HepG2 (cell line): Measurements from ENCODE around the gene LRRC8D. TPM values are rescaled to one million over a fixed set of nuclear protein-coding genes. Genes with fewer than 3 reads are reported as not detected.

Experiments
- CREB1 ChIP-seq, 2 experiments: fragments of 450-650 bp in 1 of 2; IDR thresholded peaks; 2 replicates each; pipeline ENCODE4 v1.6.1; 2016 to 2017; ENCODE audit warnings: control low read depth in 1 of 2, mild to moderate bottlenecking in 1 of 2, missing compliant biosample characterization in 1 of 2, missing genetic modification characterization in 1 of 2
- ESRRA ChIP-seq: sonication (generic); formaldehyde crosslinking; IDR thresholded peaks from 2 replicates; pipeline ENCODE4 v1.5.1; 2020; ENCODE audit warnings: mild to moderate bottlenecking, low read depth, missing genetic modification reagents
- FOXA1 ChIP-seq, 2 experiments: fragments of 450-650 bp in 1 of 2; sonication (generic) in 1 of 2; formaldehyde crosslinking in 1 of 2; IDR thresholded peaks; 2 replicates each; pipeline versions ENCODE4 v1.4.0 to v1.6.1; 2016 to 2020; ENCODE audit warnings: missing genetic modification reagents in 1 of 2
- KLF6 ChIP-seq: IDR thresholded peaks from 2 replicates; pipeline ENCODE4 v1.8.0; 2016; ENCODE audit warnings: missing biosample characterization, missing genetic modification reagents
- KMT2B ChIP-seq: IDR thresholded peaks from 2 replicates; pipeline ENCODE4 v1.6.1; 2016; ENCODE audit warnings: missing genetic modification reagents, missing compliant biosample characterization
- MLLT10 ChIP-seq: sonication (generic); formaldehyde crosslinking; IDR thresholded peaks from 2 replicates; pipeline ENCODE4 v1.4.0; 2020; ENCODE audit warnings: missing genetic modification reagents
- SNAPC2 ChIP-seq: sonication (generic); formaldehyde crosslinking; IDR thresholded peaks from 2 replicates; pipeline ENCODE4 v1.8.1; 2022; ENCODE audit warnings: mild to moderate bottlenecking, missing genetic modification reagents
- ZBTB2 ChIP-seq: sonication (generic); formaldehyde crosslinking; IDR thresholded peaks from 2 replicates; pipeline ENCODE4 v1.8.0; 2022; ENCODE audit warnings: low read depth, missing genetic modification reagents
- ZFAT ChIP-seq: sonication (generic); formaldehyde crosslinking; conservative IDR thresholded peaks from 2 replicates; pipeline ENCODE4 v1.8.1; 2023; ENCODE audit warnings: missing genetic modification reagents, inconsistent platforms
- ZNF446 ChIP-seq: sonication (generic); formaldehyde crosslinking; IDR thresholded peaks from 2 replicates; pipeline ENCODE4 v1.5.0; 2020; ENCODE audit warnings: mild to moderate bottlenecking, missing genetic modification reagents
- ZSCAN5A ChIP-seq: sonication (generic); formaldehyde crosslinking; IDR thresholded peaks from 2 replicates; pipeline ENCODE4 v1.8.0; 2022; ENCODE audit warnings: mild to moderate bottlenecking, missing genetic modification reagents, borderline replicate concordance
- polyA plus RNA-seq, 8 experiments: library from polyadenylated mRNA; depleted of rRNA in 3 of 8; stranded (reverse) in 7 of 8; unstranded in 1 of 8; fragments of >200 nt; fragmentation: Illumina TruSeq in 4 of 8; extraction: Trizol in 4 of 8; gene quantifications; 2 replicates each; pipeline versions ENCODE4 v1.2.1 to v1.2.3, GENCODE V29; 2011 to 2016; ENCODE audit warnings: low read depth in 4 of 8, missing spikeins in 1 of 8, mixed read lengths in 1 of 8; ENCODE audit not compliant: insufficient read depth in 1 of 8
- total RNA-seq, 5 experiments: library from RNA; depleted of rRNA; stranded (reverse); fragments of >200 nt; fragmentation: Illumina TruSeq; extraction: Trizol; gene quantifications; 2 replicates each; pipeline ENCODE4 v1.2.3, GENCODE V29; 2016; ENCODE audit warnings: low read depth in 1 of 5
- TF ChIP-seq, protein P1 (sequence below), 2 experiments: fragments of 450-650 bp in 1 of 2; sonication (generic) in 1 of 2; formaldehyde crosslinking in 1 of 2; IDR thresholded peaks; 2 replicates each; pipeline versions ENCODE4 v1.6.1 to v1.8.0; 2016 to 2022; ENCODE audit warnings: antibody characterized with exemption in 1 of 2, mild to moderate bottlenecking in 1 of 2, missing genetic modification reagents in 1 of 2
- TF ChIP-seq, protein P2 (sequence below): sonication (generic); formaldehyde crosslinking; IDR thresholded peaks from 2 replicates; pipeline ENCODE4 v1.5.0; 2020; ENCODE audit warnings: missing genetic modification reagents
- TF ChIP-seq, protein P3 (sequence below): sonication (generic); formaldehyde crosslinking; IDR thresholded peaks from 2 replicates; pipeline ENCODE4 v1.8.0; 2022; ENCODE audit warnings: mild to moderate bottlenecking, missing genetic modification reagents, moderate library complexity
- TF ChIP-seq, protein P4 (sequence below): sonication (generic); formaldehyde crosslinking; IDR thresholded peaks from 2 replicates; pipeline ENCODE4 v1.5.0; 2020; ENCODE audit warnings: missing genetic modification reagents

LRRC8D gene
- total and polyA plus RNA-seq, 2 of the 13 experiments (the other 11 are each of a cell fraction or from before 2014, with no cell fraction given) = 29.9 to 45.5 TPM

- no peak for TF ChIP-seq ZFAT (CRISPR knock-in tag)
- TF ChIP-seq, protein P1, sequence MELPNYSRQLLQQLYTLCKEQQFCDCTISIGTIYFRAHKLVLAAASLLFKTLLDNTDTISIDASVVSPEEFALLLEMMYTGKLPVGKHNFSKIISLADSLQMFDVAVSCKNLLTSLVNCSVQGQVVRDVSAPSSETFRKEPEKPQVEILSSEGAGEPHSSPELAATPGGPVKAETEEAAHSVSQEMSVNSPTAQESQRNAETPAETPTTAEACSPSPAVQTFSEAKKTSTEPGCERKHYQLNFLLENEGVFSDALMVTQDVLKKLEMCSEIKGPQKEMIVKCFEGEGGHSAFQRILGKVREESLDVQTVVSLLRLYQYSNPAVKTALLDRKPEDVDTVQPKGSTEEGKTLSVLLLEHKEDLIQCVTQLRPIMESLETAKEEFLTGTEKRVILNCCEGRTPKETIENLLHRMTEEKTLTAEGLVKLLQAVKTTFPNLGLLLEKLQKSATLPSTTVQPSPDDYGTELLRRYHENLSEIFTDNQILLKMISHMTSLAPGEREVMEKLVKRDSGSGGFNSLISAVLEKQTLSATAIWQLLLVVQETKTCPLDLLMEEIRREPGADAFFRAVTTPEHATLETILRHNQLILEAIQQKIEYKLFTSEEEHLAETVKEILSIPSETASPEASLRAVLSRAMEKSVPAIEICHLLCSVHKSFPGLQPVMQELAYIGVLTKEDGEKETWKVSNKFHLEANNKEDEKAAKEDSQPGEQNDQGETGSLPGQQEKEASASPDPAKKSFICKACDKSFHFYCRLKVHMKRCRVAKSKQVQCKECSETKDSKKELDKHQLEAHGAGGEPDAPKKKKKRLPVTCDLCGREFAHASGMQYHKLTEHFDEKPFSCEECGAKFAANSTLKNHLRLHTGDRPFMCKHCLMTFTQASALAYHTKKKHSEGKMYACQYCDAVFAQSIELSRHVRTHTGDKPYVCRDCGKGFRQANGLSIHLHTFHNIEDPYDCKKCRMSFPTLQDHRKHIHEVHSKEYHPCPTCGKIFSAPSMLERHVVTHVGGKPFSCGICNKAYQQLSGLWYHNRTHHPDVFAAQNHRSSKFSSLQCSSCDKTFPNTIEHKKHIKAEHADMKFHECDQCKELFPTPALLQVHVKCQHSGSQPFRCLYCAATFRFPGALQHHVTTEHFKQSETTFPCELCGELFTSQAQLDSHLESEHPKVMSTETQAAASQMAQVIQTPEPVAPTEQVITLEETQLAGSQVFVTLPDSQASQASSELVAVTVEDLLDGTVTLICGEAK (IDR thresholded peaks at IDR 0.05) = no peak
- TF ChIP-seq, protein P1 (CRISPR knock-in tag; IDR thresholded peaks at IDR 0.05) = no peak
- TF ChIP-seq KLF6 (CRISPR knock-in tag) = no peak
- no peak for TF ChIP-seq MLLT10 (CRISPR knock-in tag)
- TF ChIP-seq, protein P2, sequence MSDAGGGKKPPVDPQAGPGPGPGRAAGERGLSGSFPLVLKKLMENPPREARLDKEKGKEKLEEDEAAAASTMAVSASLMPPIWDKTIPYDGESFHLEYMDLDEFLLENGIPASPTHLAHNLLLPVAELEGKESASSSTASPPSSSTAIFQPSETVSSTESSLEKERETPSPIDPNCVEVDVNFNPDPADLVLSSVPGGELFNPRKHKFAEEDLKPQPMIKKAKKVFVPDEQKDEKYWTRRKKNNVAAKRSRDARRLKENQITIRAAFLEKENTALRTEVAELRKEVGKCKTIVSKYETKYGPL (CRISPR knock-in tag) = no peak; the same call in 1 of the 2 replicates
- TF ChIP-seq FOXA1 (IDR thresholded peaks at IDR 0.05) = no peak
- peak; percentile 91 for TF ChIP-seq FOXA1 (CRISPR knock-in tag; IDR thresholded peaks at IDR 0.05)
- no peak for TF ChIP-seq ZNF446 (CRISPR knock-in tag)
- TF ChIP-seq SNAPC2 (CRISPR knock-in tag) = 0 out of 2 replicates have a peak, but pooled peaks have one; percentile 17
- TF ChIP-seq CREB1 (IDR thresholded peaks at IDR 0.05) = no peak
- TF ChIP-seq CREB1 (CRISPR knock-in tag; IDR thresholded peaks at IDR 0.05) = peak; percentile 58
- no peak for TF ChIP-seq ESRRA
- TF ChIP-seq ZBTB2 (CRISPR knock-in tag) = no peak
- no peak for TF ChIP-seq KMT2B (CRISPR knock-in tag)
- TF ChIP-seq ZSCAN5A (CRISPR knock-in tag) = no peak
- TF ChIP-seq, protein P3, sequence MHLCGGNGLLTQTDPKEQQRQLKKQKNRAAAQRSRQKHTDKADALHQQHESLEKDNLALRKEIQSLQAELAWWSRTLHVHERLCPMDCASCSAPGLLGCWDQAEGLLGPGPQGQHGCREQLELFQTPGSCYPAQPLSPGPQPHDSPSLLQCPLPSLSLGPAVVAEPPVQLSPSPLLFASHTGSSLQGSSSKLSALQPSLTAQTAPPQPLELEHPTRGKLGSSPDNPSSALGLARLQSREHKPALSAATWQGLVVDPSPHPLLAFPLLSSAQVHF (CRISPR knock-in tag) = no peak
- TF ChIP-seq, protein P4, sequence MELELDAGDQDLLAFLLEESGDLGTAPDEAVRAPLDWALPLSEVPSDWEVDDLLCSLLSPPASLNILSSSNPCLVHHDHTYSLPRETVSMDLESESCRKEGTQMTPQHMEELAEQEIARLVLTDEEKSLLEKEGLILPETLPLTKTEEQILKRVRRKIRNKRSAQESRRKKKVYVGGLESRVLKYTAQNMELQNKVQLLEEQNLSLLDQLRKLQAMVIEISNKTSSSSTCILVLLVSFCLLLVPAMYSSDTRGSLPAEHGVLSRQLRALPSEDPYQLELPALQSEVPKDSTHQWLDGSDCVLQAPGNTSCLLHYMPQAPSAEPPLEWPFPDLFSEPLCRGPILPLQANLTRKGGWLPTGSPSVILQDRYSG = no peak
Observed at GRCh38 chr1:89810880-89811279, 10.0 kb upstream of the LRRC8D start (continued).
